ENCODE data around the gene SH2D5.

The SH2D5 gene

GRCh38 chr1:20709868-20710267 lies 22.6 kb downstream of the SH2D5 start:
- no peak for DNase-seq (ENCODE audit: low spot score)
- in situ Hi-C loops (cut with MboI; ENCODE audit: low pct_unique_long_range_greater_than_20kb, low sequenced_read_pairs, unreplicated experiment): no loop called here
- TF ChIP-seq, protein P1, sequence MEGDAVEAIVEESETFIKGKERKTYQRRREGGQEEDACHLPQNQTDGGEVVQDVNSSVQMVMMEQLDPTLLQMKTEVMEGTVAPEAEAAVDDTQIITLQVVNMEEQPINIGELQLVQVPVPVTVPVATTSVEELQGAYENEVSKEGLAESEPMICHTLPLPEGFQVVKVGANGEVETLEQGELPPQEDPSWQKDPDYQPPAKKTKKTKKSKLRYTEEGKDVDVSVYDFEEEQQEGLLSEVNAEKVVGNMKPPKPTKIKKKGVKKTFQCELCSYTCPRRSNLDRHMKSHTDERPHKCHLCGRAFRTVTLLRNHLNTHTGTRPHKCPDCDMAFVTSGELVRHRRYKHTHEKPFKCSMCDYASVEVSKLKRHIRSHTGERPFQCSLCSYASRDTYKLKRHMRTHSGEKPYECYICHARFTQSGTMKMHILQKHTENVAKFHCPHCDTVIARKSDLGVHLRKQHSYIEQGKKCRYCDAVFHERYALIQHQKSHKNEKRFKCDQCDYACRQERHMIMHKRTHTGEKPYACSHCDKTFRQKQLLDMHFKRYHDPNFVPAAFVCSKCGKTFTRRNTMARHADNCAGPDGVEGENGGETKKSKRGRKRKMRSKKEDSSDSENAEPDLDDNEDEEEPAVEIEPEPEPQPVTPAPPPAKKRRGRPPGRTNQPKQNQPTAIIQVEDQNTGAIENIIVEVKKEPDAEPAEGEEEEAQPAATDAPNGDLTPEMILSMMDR (IDR thresholded peaks at IDR 0.05; ENCODE audit: extremely low read depth, insufficient read depth, missing control alignments): no peak

- DNase-seq (ENCODE audit: low spot score): no peak
- TF ChIP-seq, protein P1 (IDR thresholded peaks at IDR 0.05; ENCODE audit: extremely low read depth, insufficient read depth, missing control alignments): no peak
- in situ Hi-C loops (cut with MboI; ENCODE audit: low pct_unique_long_range_greater_than_20kb, low sequenced_read_pairs, unreplicated experiment): no loop called here
Observed at GRCh38 chr1:20708891-20709290, 23.6 kb downstream of the SH2D5 start.

GRCh38 chr1:20708057-20708456 lies 24.4 kb downstream of the SH2D5 start:
- TF ChIP-seq, protein P1 (IDR thresholded peaks at IDR 0.05; ENCODE audit: extremely low read depth, insufficient read depth, missing control alignments): no peak
- no peak for DNase-seq (ENCODE audit: low spot score)
- in situ Hi-C loops (cut with MboI; ENCODE audit: low pct_unique_long_range_greater_than_20kb, low sequenced_read_pairs, unreplicated experiment): no loop called here

- in situ Hi-C loops (cut with MboI; ENCODE audit: low pct_unique_long_range_greater_than_20kb, low sequenced_read_pairs, unreplicated experiment): no loop called here
- no peak for DNase-seq (ENCODE audit: low spot score)
- TF ChIP-seq, protein P1 (IDR thresholded peaks at IDR 0.05; ENCODE audit: extremely low read depth, insufficient read depth, missing control alignments): no peak
Observed at GRCh38 chr1:20706841-20707240, 25.7 kb downstream of the SH2D5 start.

GRCh38 chr1:20705203-20705755 lies 27.2 kb downstream of the SH2D5 start:
- in situ Hi-C loops (cut with MboI; ENCODE audit: low pct_unique_long_range_greater_than_20kb, low sequenced_read_pairs, unreplicated experiment): no loop called here
- TF ChIP-seq, protein P1 (IDR thresholded peaks at IDR 0.05; ENCODE audit: extremely low read depth, insufficient read depth, missing control alignments): no peak
- no peak for DNase-seq (ENCODE audit: low spot score)

DNA sequence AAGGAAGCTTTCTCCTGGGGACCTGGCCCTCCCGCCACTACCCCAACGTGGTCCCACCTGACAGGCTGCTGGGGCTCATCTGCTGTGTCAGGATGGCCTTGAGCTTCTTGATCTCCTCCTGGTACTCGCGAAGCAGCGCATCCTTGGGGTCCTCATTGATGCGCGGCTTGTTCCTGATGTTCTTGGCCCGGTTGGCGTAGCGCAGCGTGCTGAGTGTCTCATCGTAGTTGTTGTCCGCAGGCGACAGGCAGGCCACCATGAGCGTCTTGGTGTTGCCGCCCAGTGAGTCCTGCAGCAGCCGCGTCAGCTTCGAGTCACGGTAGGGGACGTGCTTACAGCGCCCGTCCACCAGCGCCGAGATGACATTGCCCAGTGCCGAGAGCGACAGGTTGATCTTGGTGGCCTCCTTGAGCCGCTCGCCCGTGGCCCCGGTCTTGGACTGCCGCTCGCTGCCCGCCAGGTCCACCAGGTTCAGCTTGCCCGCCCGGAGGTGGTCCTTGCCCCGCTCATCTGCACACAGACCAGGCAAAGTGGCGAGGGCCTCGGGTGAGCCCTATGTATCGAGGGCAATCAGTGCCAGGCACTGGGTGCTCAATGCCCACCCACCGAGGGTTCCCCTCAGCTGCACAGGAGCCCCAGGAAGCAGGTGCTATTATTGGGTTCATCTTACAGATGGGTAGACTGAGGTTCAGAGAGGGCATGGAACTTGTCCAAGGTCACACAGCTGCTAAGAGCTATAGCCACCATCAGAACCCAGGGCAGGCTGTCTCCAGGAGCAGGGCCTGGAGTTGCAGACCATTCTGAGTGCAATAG lies 27.9 kb downstream of the SH2D5 start:
- DNase-seq (ENCODE audit: low spot score): no peak
- in situ Hi-C loops (cut with MboI; ENCODE audit: low pct_unique_long_range_greater_than_20kb, low sequenced_read_pairs, unreplicated experiment): no loop called here
- TF ChIP-seq, protein P1 (IDR thresholded peaks at IDR 0.05; ENCODE audit: extremely low read depth, insufficient read depth, missing control alignments): no peak

All from GM13977 (cell line).